H9 (cell line): ENCODE data around the gene MOBP. TPM values are rescaled to one million over a fixed set of nuclear protein-coding genes. Genes with fewer than 3 reads are reported as not detected.

ENCODE experiments used
- DNase-seq: peaks from one replicate; pipeline ENCODE4 v3.0.0-alpha.2; 2017
- H2AFZ ChIP-seq: one replicate; pipeline ENCODE4 v1.6.1; 2013; ENCODE audit warnings: mild to moderate bottlenecking, low read length, control low read depth, moderate library complexity
- H2AK5ac ChIP-seq: 2 replicates; pipeline ENCODE4 v1.6.1; 2013; ENCODE audit warnings: low read length, control low read depth, mixed read lengths; ENCODE audit not compliant: insufficient read length
- H2BK120ac ChIP-seq: one replicate; pipeline ENCODE4 v1.6.1; 2013; ENCODE audit warnings: low read depth, mild to moderate bottlenecking, low read length, control low read depth, inconsistent platforms; ENCODE audit not compliant: poor library complexity, severe bottlenecking
- H2BK12ac ChIP-seq: 2 replicates; pipeline ENCODE4 v1.6.1; 2013; ENCODE audit warnings: low read length, control low read depth, mixed read lengths, low read depth; ENCODE audit not compliant: insufficient read length
- H2BK15ac ChIP-seq: 2 replicates; pipeline ENCODE4 v1.6.1; 2013; ENCODE audit warnings: low read depth, low read length, control low read depth
- H2BK20ac ChIP-seq: one replicate; pipeline ENCODE4 v1.6.1; 2013; ENCODE audit warnings: low read depth, mild to moderate bottlenecking, low read length, control low read depth, inconsistent platforms; ENCODE audit not compliant: poor library complexity, severe bottlenecking
- H2BK5ac ChIP-seq: 2 replicates; pipeline ENCODE4 v1.6.1; 2013; ENCODE audit warnings: low read length, control low read depth, mixed read lengths; ENCODE audit not compliant: insufficient read length
- H3K14ac ChIP-seq: 2 replicates; pipeline ENCODE4 v1.6.1; 2013; ENCODE audit warnings: low read length, control low read depth; ENCODE audit not compliant: insufficient read depth
- H3K18ac ChIP-seq: 2 replicates; pipeline ENCODE4 v1.6.1; 2013; ENCODE audit warnings: low read depth, mild to moderate bottlenecking, mixed read lengths, low read length, control low read depth; ENCODE audit not compliant: insufficient read length
- H3K23ac ChIP-seq: 2 replicates; pipeline ENCODE4 v1.6.1; 2013; ENCODE audit warnings: low read length, control low read depth, mixed read lengths, low read depth; ENCODE audit not compliant: insufficient read length
- H3K23me2 ChIP-seq: 2 replicates; pipeline ENCODE4 v1.6.1; 2013; ENCODE audit warnings: low read depth, mild to moderate bottlenecking, mixed read lengths, low read length, control low read depth; ENCODE audit not compliant: insufficient read length, poor library complexity, severe bottlenecking
- H3K27ac ChIP-seq: 2 replicates; pipeline ENCODE4 v1.5.1; 2013; ENCODE audit warnings: low read length, control low read depth, mixed read lengths, low read depth; ENCODE audit not compliant: insufficient read length
- H3K27me3 ChIP-seq: 2 replicates; pipeline ENCODE4 v1.6.1; 2013; ENCODE audit warnings: low read length, control low read depth, inconsistent platforms; ENCODE audit not compliant: insufficient read depth
- H3K4ac ChIP-seq: 2 replicates; pipeline ENCODE4 v1.6.1; 2013; ENCODE audit warnings: low read depth, mild to moderate bottlenecking, control low read depth, inconsistent platforms, low read length, moderate library complexity
- H3K4me1 ChIP-seq: 2 replicates; pipeline ENCODE4 v1.6.1; 2013; ENCODE audit warnings: low read length, control low read depth, inconsistent platforms; ENCODE audit not compliant: insufficient read depth
- H3K4me2 ChIP-seq: 2 replicates; pipeline ENCODE4 v1.6.1; 2013; ENCODE audit warnings: low read length, control low read depth, mixed read lengths; ENCODE audit not compliant: insufficient read length, insufficient read depth
- H3K56ac ChIP-seq: 2 replicates; pipeline ENCODE4 v1.6.1; 2013; ENCODE audit warnings: low read depth, mild to moderate bottlenecking, mixed read lengths, low read length, control low read depth; ENCODE audit not compliant: insufficient read length
- H3K79me1 ChIP-seq: 2 replicates; pipeline ENCODE4 v1.6.1; 2013; ENCODE audit warnings: low read depth, mild to moderate bottlenecking, moderate library complexity, low read length, control low read depth, inconsistent platforms; ENCODE audit not compliant: insufficient read depth, poor library complexity, severe bottlenecking
- H3K79me2 ChIP-seq: 2 replicates; pipeline ENCODE4 v1.6.1; 2013; ENCODE audit warnings: low read length, control low read depth, inconsistent platforms; ENCODE audit not compliant: insufficient read depth
- H3K9ac ChIP-seq: 2 replicates; pipeline ENCODE4 v1.6.1; 2013; ENCODE audit warnings: low read length, control low read depth, mixed read lengths; ENCODE audit not compliant: insufficient read length; ENCODE audit errors: extremely low read depth
- H3K9me3 ChIP-seq: one replicate; pipeline ENCODE4 v1.6.1; 2013; ENCODE audit warnings: low read depth, low read length, inconsistent platforms; ENCODE audit not compliant: control insufficient read depth
- H3T11ph ChIP-seq: one replicate; pipeline ENCODE4 v1.6.1; 2013; ENCODE audit warnings: mild to moderate bottlenecking, low read length, control low read depth, inconsistent platforms
- H4K20me1 ChIP-seq: one replicate; pipeline ENCODE4 v1.6.1; 2013; ENCODE audit not compliant: control insufficient read depth, insufficient read length, insufficient read depth
- H4K5ac ChIP-seq: 2 replicates; pipeline ENCODE4 v1.6.1; 2013; ENCODE audit warnings: low read depth, mild to moderate bottlenecking, mixed read lengths, low read length, control low read depth; ENCODE audit not compliant: insufficient read length
- H4K8ac ChIP-seq: replicated peaks from 2 replicates; pipeline ENCODE4 v1.6.1; 2013; ENCODE audit warnings: low read length, control low read depth, mixed read lengths, low read depth; ENCODE audit not compliant: insufficient read length
- H4K91ac ChIP-seq: 2 replicates; pipeline ENCODE4 v1.6.1; 2013; ENCODE audit warnings: low read depth, mild to moderate bottlenecking, moderate library complexity, mixed read lengths, low read length, control low read depth; ENCODE audit not compliant: insufficient read length
- H3K27ac Mint-ChIP-seq, 3 experiments: 2 replicates in 2 of 3; 3 replicates in 1 of 3; pipeline ENCODE4 v1.8.0; 2020 to 2021; ENCODE audit warnings: mixed read lengths in 3 of 3, mild to moderate bottlenecking in 1 of 3, moderate library complexity in 1 of 3
- H3K27me3 Mint-ChIP-seq: 2 replicates; pipeline ENCODE4 v1.8.0; 2021; ENCODE audit warnings: low read depth, mild to moderate bottlenecking, moderate library complexity, mixed read lengths
- H3K36me3 Mint-ChIP-seq, 3 experiments: 2 replicates in 2 of 3; 3 replicates in 1 of 3; pipeline ENCODE4 v1.8.0; 2020 to 2021; ENCODE audit warnings: low read depth in 3 of 3, mixed read lengths in 3 of 3; ENCODE audit not compliant: insufficient read depth in 1 of 3
- H3K4me1 Mint-ChIP-seq, 2 experiments: 2 replicates each; pipeline ENCODE4 v1.8.0; 2020; ENCODE audit warnings: mixed read lengths in 2 of 2
- H3K4me3 Mint-ChIP-seq, 2 experiments: 2 replicates in 1 of 2; 3 replicates in 1 of 2; pipeline ENCODE4 v1.8.0; 2020 to 2021; ENCODE audit warnings: mild to moderate bottlenecking in 2 of 2, mixed read lengths in 2 of 2, moderate library complexity in 1 of 2
- H3K9me3 Mint-ChIP-seq, 2 experiments: 2 replicates in 1 of 2; 3 replicates in 1 of 2; pipeline ENCODE4 v1.8.0; 2020; ENCODE audit warnings: mild to moderate bottlenecking in 2 of 2, mixed read lengths in 2 of 2, moderate library complexity in 1 of 2
- WGBS: extraction: QIAGEN DNeasy Blood & Tissue Kit; methylation state at CpG from one replicate; pipeline ENCODE4 v1.1.7; 2013; ENCODE audit warnings: missing lambda C conversion rate, low lambda C conversion rate, mixed read lengths; ENCODE audit not compliant: insufficient read length; ENCODE audit errors: extremely low coverage; 5-methylcytosine and 5-hydroxymethylcytosine counted together
- total RNA-seq: library from RNA; stranded (reverse); gene quantifications from 2 replicates; pipeline ENCODE4 v1.2.1, GENCODE V29; 2021
- TF ChIP-seq, protein P1 (sequence below): fragments of 200-600 bp; sonication (generic); conservative IDR thresholded peaks from 3 replicates; pipeline ENCODE4 v1.8.0; 2021; ENCODE audit warnings: antibody characterized with exemption, mild to moderate bottlenecking

Gene MOBP
- total RNA-seq, 1 experiment from 2014 or later = not detected

DNA sequence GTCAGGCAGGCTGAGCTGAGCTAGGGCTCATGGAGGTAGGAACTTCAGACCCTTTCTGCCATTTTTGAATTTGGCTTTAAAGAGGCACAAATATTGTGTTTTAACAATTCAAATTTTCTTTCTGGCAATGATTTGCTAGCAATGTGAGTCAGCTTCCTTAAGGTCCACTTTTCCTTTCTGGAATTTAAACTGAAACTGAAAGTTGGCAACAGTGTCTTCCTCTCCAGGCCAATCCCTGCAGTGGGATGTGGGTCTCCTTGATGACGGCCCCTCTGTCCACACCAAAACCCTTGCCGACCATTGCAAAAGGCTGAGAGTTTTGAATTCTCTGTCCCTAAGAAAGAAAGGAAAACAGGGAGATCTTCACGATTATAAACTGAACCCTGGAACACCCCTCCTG, 33.8 kb upstream of the MOBP start:
- no peak overlapping the region for H2BK12ac ChIP-seq
- H2AFZ ChIP-seq = no peak overlapping the region
- no peak overlapping the region for H3K14ac ChIP-seq
- H2BK15ac ChIP-seq = no peak overlapping the region
- no peak for DNase-seq
- H4K20me1 ChIP-seq = no peaks in the 10 kb centered on the region
- no peak overlapping the region for H3K4me2 ChIP-seq
- H3K4me1 Mint-ChIP-seq = peaks cover 1 to 4% of the 10 kb centered on the region in 2 experiments; a peak in 3 of 4 replicates
- no peak overlapping the region for H2BK5ac ChIP-seq
- WGBS = no CpG with 5 or more reads among the region's 3 CpGs
- no peak overlapping the region for H4K91ac ChIP-seq
- no peaks in the 10 kb centered on the region for H3K9me3 Mint-ChIP-seq
- H3K9me3 ChIP-seq = no peaks in the 10 kb centered on the region
- no peaks in the 10 kb centered on the region for H3K79me2 ChIP-seq
- no peak overlapping the region for H3K18ac ChIP-seq
- no peak overlapping the region for H2BK120ac ChIP-seq
- H3K23me2 ChIP-seq = no peaks in the 10 kb centered on the region
- no peak overlapping the region for H3K27ac Mint-ChIP-seq
- H3T11ph ChIP-seq = no peak overlapping the region
- peaks cover 6% of the 10 kb centered on the region for H3K27me3 Mint-ChIP-seq
- H3K4ac ChIP-seq = no peak overlapping the region
- H3K4me3 Mint-ChIP-seq = no peak overlapping the region
- H3K27me3 ChIP-seq = no peaks in the 10 kb centered on the region
- no peak overlapping the region for H2BK20ac ChIP-seq
- no peaks in the 10 kb centered on the region for H3K4me1 ChIP-seq
- no peak overlapping the region for H4K8ac ChIP-seq
- no peak overlapping the region for H3K27ac ChIP-seq
- no peak overlapping the region for H3K56ac ChIP-seq
- no peak overlapping the region for H2AK5ac ChIP-seq
- no peak overlapping the region for H3K23ac ChIP-seq
- H3K9ac ChIP-seq = no peak overlapping the region
- no peaks in the 10 kb centered on the region for H3K36me3 Mint-ChIP-seq
- TF ChIP-seq, protein P1, sequence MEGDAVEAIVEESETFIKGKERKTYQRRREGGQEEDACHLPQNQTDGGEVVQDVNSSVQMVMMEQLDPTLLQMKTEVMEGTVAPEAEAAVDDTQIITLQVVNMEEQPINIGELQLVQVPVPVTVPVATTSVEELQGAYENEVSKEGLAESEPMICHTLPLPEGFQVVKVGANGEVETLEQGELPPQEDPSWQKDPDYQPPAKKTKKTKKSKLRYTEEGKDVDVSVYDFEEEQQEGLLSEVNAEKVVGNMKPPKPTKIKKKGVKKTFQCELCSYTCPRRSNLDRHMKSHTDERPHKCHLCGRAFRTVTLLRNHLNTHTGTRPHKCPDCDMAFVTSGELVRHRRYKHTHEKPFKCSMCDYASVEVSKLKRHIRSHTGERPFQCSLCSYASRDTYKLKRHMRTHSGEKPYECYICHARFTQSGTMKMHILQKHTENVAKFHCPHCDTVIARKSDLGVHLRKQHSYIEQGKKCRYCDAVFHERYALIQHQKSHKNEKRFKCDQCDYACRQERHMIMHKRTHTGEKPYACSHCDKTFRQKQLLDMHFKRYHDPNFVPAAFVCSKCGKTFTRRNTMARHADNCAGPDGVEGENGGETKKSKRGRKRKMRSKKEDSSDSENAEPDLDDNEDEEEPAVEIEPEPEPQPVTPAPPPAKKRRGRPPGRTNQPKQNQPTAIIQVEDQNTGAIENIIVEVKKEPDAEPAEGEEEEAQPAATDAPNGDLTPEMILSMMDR = no peak
- no peak overlapping the region for H4K5ac ChIP-seq
- H3K79me1 ChIP-seq = no peaks in the 10 kb centered on the region
